ENCODE measurements around the gene NCAPH2. TPM values are rescaled to one million over a fixed set of nuclear protein-coding genes. Genes with fewer than 3 reads are reported as not detected.

NCAPH2 gene
- total RNA-seq, 4 donors from 2014 or later = 34.8 to 45.0 (median 42.1) TPM

DNA sequence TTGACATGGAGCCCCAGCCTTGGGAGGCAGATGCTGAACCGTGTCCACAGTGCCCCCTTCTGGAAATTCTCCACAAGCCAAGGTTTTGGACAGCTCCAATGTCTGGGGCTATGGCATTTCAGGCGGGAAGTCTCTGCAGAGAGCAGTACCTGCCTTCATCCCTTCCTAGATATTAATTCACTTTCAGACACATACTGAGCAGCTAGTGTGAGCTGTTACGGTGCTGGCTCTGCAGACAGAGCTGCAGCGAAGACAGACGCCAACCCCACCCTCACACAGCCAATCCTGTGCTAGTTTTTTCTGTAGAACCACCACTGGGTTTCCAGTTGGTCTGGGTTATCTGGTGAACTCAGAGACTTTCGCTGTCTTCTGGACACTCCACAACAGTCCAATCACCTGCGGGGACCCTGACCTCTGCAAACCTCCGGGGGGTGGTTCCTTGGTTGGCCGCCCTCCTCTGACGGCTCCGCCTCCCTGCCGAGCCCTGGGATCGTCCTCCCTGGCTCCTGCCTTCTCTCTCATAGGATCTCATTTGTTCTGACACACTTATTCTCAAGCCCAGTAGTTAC is 9.6 kb upstream of the NCAPH2 start:
- H3K36me3 ChIP-seq = peaks cover 0 to 15% of the 10 kb centered on the region in 2 donors
- peak; percentile 68 for ATAC-seq
- WGBS, 2 donors (ENCODE audit: low coverage in 1 of 2) = 13 to 16% methylated on average over 5 to 12 of the region's 13 CpGs
- no peaks in the 10 kb centered on the region for H3K27me3 ChIP-seq
- H3K27ac ChIP-seq = no peak overlapping the region
- no peak for TF ChIP-seq POLR2AphosphoS5 (IDR thresholded peaks at IDR 0.05)
- no peak for TF ChIP-seq EP300 (IDR thresholded peaks at IDR 0.05)
- TF ChIP-seq POLR2A (IDR thresholded peaks at IDR 0.05) = no peak
- TF ChIP-seq CTCF (IDR thresholded peaks at IDR 0.05) = peak in 3 of 4 experiments; percentile 41 to 58 (median 49)
- H3K9me3 ChIP-seq = no peaks in the 10 kb centered on the region
- H3K4me1 ChIP-seq = peaks cover 0 to 7% (median 0%) of the 10 kb centered on the region in 3 donors
- H3K4me3 ChIP-seq = no peak overlapping the region

- Histone ChIP-seq H3K4me1 (peaks cover 0 to 12% (median 0%) of the 10 kb centered on the region in 3 donors), H3K36me3 (peaks cover 0 to 33% of the 10 kb centered on the region in 2 donors), H3K27me3 (no peaks in the 10 kb centered on the region), H3K27ac (no peak overlapping the region), H3K4me3 (no peak overlapping the region), H3K9me3 (no peaks in the 10 kb centered on the region)
- 67 to 84% methylated on average over 1 to 5 of the region's 12 CpGs for WGBS, 2 donors (ENCODE audit: low coverage in 1 of 2)
- no peak for TF ChIP-seq EP300 (IDR thresholded peaks at IDR 0.05)
- TF ChIP-seq POLR2A (IDR thresholded peaks at IDR 0.05) = no peak
- no peak for TF ChIP-seq CTCF (IDR thresholded peaks at IDR 0.05)
- TF ChIP-seq POLR2AphosphoS5 (IDR thresholded peaks at IDR 0.05) = no peak
- no peak for ATAC-seq
These were observed 7.6 kb upstream of the NCAPH2 start for GRCh38 chr22:50500452-50500851.

- no peak for ATAC-seq
- Histone ChIP-seq H3K4me3 (no peak overlapping the region), H3K9me3 (no peaks in the 10 kb centered on the region), H3K27me3 (no peaks in the 10 kb centered on the region), H3K27ac (no peak overlapping the region), H3K4me1 (peaks cover 4 to 28% (median 14%) of the 10 kb centered on the region in 3 donors), H3K36me3 (peaks cover 0 to 42% of the 10 kb centered on the region in 2 donors)
- TF ChIP-seq POLR2AphosphoS5 (IDR thresholded peaks at IDR 0.05) (no peak), CTCF (IDR thresholded peaks at IDR 0.05) (no peak), EP300 (IDR thresholded peaks at IDR 0.05) (no peak), POLR2A (IDR thresholded peaks at IDR 0.05) (no peak)
- 73 to 100% methylated on average over 1 to 3 of the region's 6 CpGs for WGBS, 2 donors (ENCODE audit: low coverage in 1 of 2)
These were observed 5.9 kb upstream of the NCAPH2 start for GRCh38 chr22:50502096-50502495.

- Histone ChIP-seq H3K4me3 (no peak overlapping the region), H3K4me1 (peaks cover 4 to 30% (median 14%) of the 10 kb centered on the region in 3 donors), H3K36me3 (peaks cover 0 to 42% of the 10 kb centered on the region in 2 donors), H3K27me3 (no peaks in the 10 kb centered on the region), H3K9me3 (no peaks in the 10 kb centered on the region), H3K27ac (no peak overlapping the region)
- TF ChIP-seq POLR2A (IDR thresholded peaks at IDR 0.05) (no peak), EP300 (IDR thresholded peaks at IDR 0.05) (no peak), POLR2AphosphoS5 (IDR thresholded peaks at IDR 0.05) (no peak), CTCF (IDR thresholded peaks at IDR 0.05) (no peak)
- 45 to 100% methylated on average over 1 to 2 of the region's 24 CpGs for WGBS, 2 donors (ENCODE audit: low coverage in 1 of 2)
- ATAC-seq = no peak
These were observed 5.2 kb upstream of the NCAPH2 start for GRCh38 chr22:50502628-50503474.

All from gastroesophageal sphincter (tissue), 4 donors.